Small intestine (tissue), 7 donors: ENCODE measurements around the gene OR52N2. TPM values are rescaled to one million over a fixed set of nuclear protein-coding genes. Genes with fewer than 3 reads are reported as not detected.

Source experiments
- DNase-seq, 2 donors: peaks; one replicate each; pipeline versions ENCODE4 v3.0.0 to v3.0.0-alpha.2; 2013
- FAIRE-seq: peaks from 2 replicates; lab custom pipeline; 2012; peaks lifted over from hg19 to GRCh38; lab: Jason Lieb, UNC
- H3K27ac ChIP-seq, 3 donors: one replicate each; pipeline ENCODE4 v1.5.1; 2013; ENCODE audit warnings: low read length in 2 of 3, mild to moderate bottlenecking in 2 of 3, control low read depth in 1 of 3, inconsistent platforms in 1 of 3, low read depth in 1 of 3, moderate library complexity in 1 of 3
- H3K27me3 ChIP-seq, 3 donors: one replicate each; pipeline ENCODE4 v1.6.1; 2013; ENCODE audit warnings: low read length in 3 of 3, inconsistent platforms in 1 of 3; ENCODE audit not compliant: control insufficient read depth in 3 of 3, insufficient read depth in 3 of 3
- H3K36me3 ChIP-seq, 3 donors: one replicate each; pipeline ENCODE4 v1.6.1; 2013; ENCODE audit warnings: low read length in 3 of 3, inconsistent platforms in 1 of 3, low read depth in 1 of 3, mild to moderate bottlenecking in 1 of 3, moderate library complexity in 1 of 3; ENCODE audit not compliant: control insufficient read depth in 3 of 3, insufficient read depth in 2 of 3
- H3K4me1 ChIP-seq, 3 donors: one replicate each; pipeline ENCODE4 v1.6.1; 2013; ENCODE audit warnings: low read length in 2 of 3, inconsistent platforms in 1 of 3, low read depth in 1 of 3, mild to moderate bottlenecking in 1 of 3, moderate library complexity in 1 of 3; ENCODE audit not compliant: control insufficient read depth in 3 of 3, insufficient read depth in 2 of 3
- H3K4me3 ChIP-seq, 3 donors: one replicate each; pipeline ENCODE4 v1.5.1; 2013; ENCODE audit warnings: low read length in 3 of 3, control low read depth in 1 of 3, inconsistent platforms in 1 of 3, low read depth in 1 of 3, mild to moderate bottlenecking in 1 of 3, moderate library complexity in 1 of 3
- H3K9me3 ChIP-seq, 2 donors: one replicate each; pipeline ENCODE4 v1.6.1; 2013; ENCODE audit warnings: low read depth in 1 of 2, low read length in 1 of 2; ENCODE audit not compliant: control insufficient read depth in 2 of 2, insufficient read depth in 1 of 2
- WGBS, 3 donors: extraction: QIAGEN DNeasy Blood & Tissue Kit; methylation state at CpG; one replicate each; pipeline ENCODE4 v1.1.7; 2013; 5-methylcytosine and 5-hydroxymethylcytosine counted together
- polyA plus RNA-seq, 4 donors: library from polyadenylated mRNA; stranded (reverse) in 3 of 4; unstranded in 1 of 4; fragments of 200-250 nt in 3 of 4; fragments of 120-200 nt in 1 of 4; gene quantifications; one replicate each; pipeline versions ENCODE4 v1.2.1 to v1.2.3, GENCODE V29; 2013
- donor health status: healthy with polysubstance abuse.
- donor health status: control.
- donor health status: control.
- donor health status: Bipolar disorder and iron deficiency.
- donor health status: healthy.

Gene OR52N2
- polyA plus RNA-seq, 4 donors = 0.12 TPM; not detected in 3

DNA sequence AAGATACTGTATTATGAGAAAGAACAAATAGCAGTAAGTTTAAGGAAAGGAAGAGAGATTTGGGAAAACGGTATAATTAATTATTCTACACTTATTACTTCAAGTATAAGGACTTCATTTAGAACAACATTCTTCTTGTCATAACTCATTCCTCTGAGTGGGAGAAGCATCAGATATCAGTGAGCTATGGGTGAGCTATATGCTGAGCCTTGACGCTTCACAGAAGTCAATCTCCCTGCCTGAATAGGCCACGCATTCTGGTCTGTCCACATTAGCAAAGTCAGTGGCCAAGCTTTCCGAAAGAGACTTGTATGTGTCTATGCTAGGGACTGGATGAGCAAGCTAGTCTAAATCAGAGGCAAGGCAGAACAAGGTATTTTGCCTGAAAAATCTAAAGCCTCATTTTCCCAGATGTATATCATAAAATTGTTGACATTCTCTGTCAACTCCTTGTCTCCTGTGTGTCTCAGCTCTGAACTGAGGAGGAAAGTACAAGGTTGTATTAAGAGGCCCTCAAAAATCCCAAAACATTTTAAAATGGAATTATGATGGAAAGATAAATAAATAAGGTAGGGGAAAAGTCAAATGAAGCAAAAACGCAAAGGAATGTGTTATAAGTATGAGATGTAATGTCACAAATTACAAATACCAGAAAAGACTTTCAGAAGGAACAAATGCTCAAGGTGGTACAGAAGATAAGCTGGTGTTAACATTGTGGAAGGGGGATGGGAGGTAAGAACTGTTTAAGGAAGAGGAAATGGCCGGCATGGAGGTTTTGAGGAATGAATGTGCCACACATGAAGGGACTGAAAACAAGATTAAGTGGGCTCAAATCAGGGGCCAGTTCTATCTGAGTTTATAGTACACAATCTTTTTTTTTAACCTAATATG, 1.4 kb downstream of the OR52N2 start:
- FAIRE-seq (no peak), DNase-seq (no peak)
- no peak overlapping the region for H3K27ac ChIP-seq
- H3K4me3 ChIP-seq = no peak overlapping the region
- H3K9me3 ChIP-seq = no peaks in the 10 kb centered on the region
- H3K36me3 ChIP-seq = no peaks in the 10 kb centered on the region
- H3K4me1 ChIP-seq = peaks cover 0 to 3% (median 0%) of the 10 kb centered on the region in 3 donors
- 76 to 84% (median 81%) methylated on average over 6 of the region's 6 CpGs for WGBS, 3 donors
- H3K27me3 ChIP-seq = peaks cover 0 to 11% (median 3%) of the 10 kb centered on the region in 3 donors

GRCh38 chr11:5815534-5815933, 6.8 kb downstream of the OR52N2 start:
- WGBS, 3 donors = 54 to 63% (median 58%) methylated on average over 4 of the region's 4 CpGs
- no peaks in the 10 kb centered on the region for H3K9me3 ChIP-seq
- H3K4me1 ChIP-seq = no peaks in the 10 kb centered on the region
- DNase-seq (no peak), FAIRE-seq (no peak)
- H3K27ac ChIP-seq = no peak overlapping the region
- no peaks in the 10 kb centered on the region for H3K36me3 ChIP-seq
- H3K4me3 ChIP-seq = no peak overlapping the region
- H3K27me3 ChIP-seq = no peaks in the 10 kb centered on the region

- 9 to 28% (median 9%) methylated on average over 1 of the region's 1 CpG for WGBS, 3 donors
- H3K4me3 ChIP-seq = no peak overlapping the region
- DNase-seq (peak in 1 of 2 donors; percentile 4), FAIRE-seq (no peak)
- no peaks in the 10 kb centered on the region for H3K27me3 ChIP-seq
- no peaks in the 10 kb centered on the region for H3K4me1 ChIP-seq
- H3K36me3 ChIP-seq = no peaks in the 10 kb centered on the region
- H3K9me3 ChIP-seq = no peaks in the 10 kb centered on the region
- H3K27ac ChIP-seq = no peak overlapping the region
These were observed 9.6 kb downstream of the OR52N2 start for GRCh38 chr11:5818245-5818886.

- FAIRE-seq = no peak
These were observed 22.6 kb downstream of the OR52N2 start for GRCh38 chr11:5831196-5831829.

GRCh38 chr11:5833446-5833845, 24.7 kb downstream of the OR52N2 start:
- no peaks in the 10 kb centered on the region for H3K27me3 ChIP-seq
- no peak for FAIRE-seq

More at GRCh38 chr11:5831196-5831829, 22.6 kb downstream of the OR52N2 start:
- WGBS, 3 donors = 72 to 84% (median 79%) methylated on average over 5 to 6 of the region's 6 CpGs
- DNase-seq = no peak
- no peaks in the 10 kb centered on the region for H3K9me3 ChIP-seq
- no peak overlapping the region for H3K4me3 ChIP-seq
- no peaks in the 10 kb centered on the region for H3K36me3 ChIP-seq
- no peak overlapping the region for H3K27ac ChIP-seq
- H3K4me1 ChIP-seq = no peaks in the 10 kb centered on the region
- H3K27me3 ChIP-seq = no peaks in the 10 kb centered on the region

GRCh38 chr11:5837695-5838094, 29.0 kb downstream of the OR52N2 start:
- WGBS, 3 donors = 88 to 97% (median 95%) methylated on average over 2 of the region's 2 CpGs
- FAIRE-seq = no peak
- DNase-seq = no peak
- Histone ChIP-seq H3K4me1 (no peaks in the 10 kb centered on the region), H3K9me3 (no peaks in the 10 kb centered on the region), H3K4me3 (no peak overlapping the region), H3K27ac (no peak overlapping the region), H3K27me3 (no peaks in the 10 kb centered on the region), H3K36me3 (no peaks in the 10 kb centered on the region)

More at GRCh38 chr11:5833446-5833845, 24.7 kb downstream of the OR52N2 start:
- no peak overlapping the region for H3K4me3 ChIP-seq
- H3K27ac ChIP-seq = no peak overlapping the region
- DNase-seq = no peak
- no peaks in the 10 kb centered on the region for H3K9me3 ChIP-seq
- 41 to 63% (median 59%) methylated on average over 2 of the region's 2 CpGs for WGBS, 3 donors
- no peaks in the 10 kb centered on the region for H3K4me1 ChIP-seq
- no peaks in the 10 kb centered on the region for H3K36me3 ChIP-seq

GRCh38 chr11:5841797-5842196, 33.1 kb downstream of the OR52N2 start, which contains the start of gene OR52E6:
Gene OR52E6 (minus strand): TSS chr11:5841897. CDS start chr11:5841897, 0 bp downstream.
- H3K27ac ChIP-seq = no peak within 1 kb of the TSS
- FAIRE-seq (no peak), DNase-seq (no peak)
- no peaks in the 10 kb centered on the region for H3K27me3 ChIP-seq
- no peaks in the 10 kb centered on the region for H3K4me1 ChIP-seq
- WGBS, 3 donors = 38 to 76% (median 70%) methylated on average over 1 of the region's 1 CpG
- H3K4me3 ChIP-seq = no peak within 1 kb of the TSS
- H3K9me3 ChIP-seq = no peaks in the 10 kb centered on the region
- H3K36me3 ChIP-seq = no peaks in the 10 kb centered on the region

DNA sequence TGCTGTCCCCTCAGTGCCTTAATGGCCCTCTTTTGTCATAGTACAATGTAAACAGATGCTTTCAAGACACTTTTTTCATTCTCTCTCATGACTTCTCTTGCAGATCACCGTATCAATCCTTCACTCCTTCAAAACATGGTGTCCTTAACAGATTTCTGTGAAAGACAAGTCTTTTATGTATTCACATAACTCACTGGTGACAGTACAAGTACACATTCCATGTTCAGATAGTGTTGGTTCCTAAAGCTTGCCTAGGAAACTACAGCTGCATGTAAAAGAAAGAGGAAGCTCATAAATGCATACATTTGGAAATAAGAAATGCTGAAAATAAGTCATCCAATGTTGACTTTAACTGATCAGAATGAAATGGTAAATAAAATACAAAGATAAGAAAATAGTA, 38.0 kb downstream of the OR52N2 start:
- FAIRE-seq = no peak
- WGBS, 3 donors = 47 to 64% (median 56%) methylated on average over 1 of the region's 1 CpG
- Histone ChIP-seq H3K27ac (no peak overlapping the region), H3K36me3 (no peaks in the 10 kb centered on the region), H3K4me3 (no peak overlapping the region), H3K4me1 (no peaks in the 10 kb centered on the region), H3K27me3 (no peaks in the 10 kb centered on the region), H3K9me3 (no peaks in the 10 kb centered on the region)
- DNase-seq = no peak
